ENCODE results near the gene ZNF516. TPM values are rescaled to one million over a fixed set of nuclear protein-coding genes. Genes with fewer than 3 reads are reported as not detected.

ZNF516 gene
- total RNA-seq, 2 donors from 2014 or later = 24.3 to 32.5 TPM

- DNase-seq (ENCODE audit: low spot score) = no peak
- intact Hi-C loops (cut with DNase I) = no loop called here
Observed at GRCh38 chr18:76414936-76415621, 80.0 kb downstream of the ZNF516 start.

GRCh38 chr18:76412818-76413565, 82.0 kb downstream of the ZNF516 start:
- no peak for DNase-seq (ENCODE audit: low spot score)
- intact Hi-C loops (cut with DNase I) = no loop called here

GRCh38 chr18:76412010-76412817, 82.8 kb downstream of the ZNF516 start:
- intact Hi-C loops (cut with DNase I) = no loop called here
- DNase-seq (ENCODE audit: low spot score) = no peak

GRCh38 chr18:76410660-76411417, 84.2 kb downstream of the ZNF516 start:
- intact Hi-C loops (cut with DNase I) = no loop called here
- no peak for DNase-seq (ENCODE audit: low spot score)

GRCh38 chr18:76410033-76410432, 85.0 kb downstream of the ZNF516 start:
- intact Hi-C loops (cut with DNase I) = no loop called here
- DNase-seq (ENCODE audit: low spot score) = no peak

- no peak for DNase-seq (ENCODE audit: low spot score)
- intact Hi-C loops (cut with DNase I) = loop anchor here in 1 of 2 donors (5.0 kb wide), 1 partner anchor 299 kb away; no protein-coding TSS in a partner anchor
Observed at GRCh38 chr18:76408480-76409067, 86.5 kb downstream of the ZNF516 start.

- intact Hi-C loops (cut with DNase I) = loop anchor here in 1 of 2 donors (5.0 kb wide), 1 partner anchor 300 kb away; no protein-coding TSS in a partner anchor
- DNase-seq (ENCODE audit: low spot score) = no peak
Observed at GRCh38 chr18:76407681-76408080, 87.4 kb downstream of the ZNF516 start.

- DNase-seq (ENCODE audit: low spot score) = no peak
- intact Hi-C loops (cut with DNase I) = loop anchor here in 1 of 2 donors (5.0 kb wide), 1 partner anchor 301 kb away; no protein-coding TSS in a partner anchor
Observed at GRCh38 chr18:76406791-76407190, 88.3 kb downstream of the ZNF516 start.

GRCh38 chr18:76405681-76406356, 89.2 kb downstream of the ZNF516 start:
- DNase-seq (ENCODE audit: low spot score) = peak; percentile 85
- intact Hi-C loops (cut with DNase I) = loop anchor here in 1 of 2 donors (5.0 kb wide), 1 partner anchor 301 kb away; no protein-coding TSS in a partner anchor

- intact Hi-C loops (cut with DNase I) = loop anchor here in 1 of 2 donors (5.0 kb wide), 1 partner anchor 302 kb away; no protein-coding TSS in a partner anchor
- no peak for DNase-seq (ENCODE audit: low spot score)
Observed at GRCh38 chr18:76405280-76405679, 89.8 kb downstream of the ZNF516 start.

- DNase-seq (ENCODE audit: low spot score) = no peak
- intact Hi-C loops (cut with DNase I) = no loop called here
Observed at GRCh38 chr18:76404345-76404831, 90.7 kb downstream of the ZNF516 start.

GRCh38 chr18:76402026-76402990, 92.7 kb downstream of the ZNF516 start:
- DNase-seq (ENCODE audit: low spot score) = no peak
- intact Hi-C loops (cut with DNase I) = no loop called here

GRCh38 chr18:76401498-76401897, 93.5 kb downstream of the ZNF516 start:
- intact Hi-C loops (cut with DNase I) = no loop called here
- DNase-seq (ENCODE audit: low spot score) = no peak

- DNase-seq (ENCODE audit: low spot score) = no peak
- intact Hi-C loops (cut with DNase I) = loop anchor here in 1 of 2 donors (5.0 kb wide), 2 partner anchors 287 to 307 kb away; no protein-coding TSS in a partner anchor
Observed at GRCh38 chr18:76399613-76400391, 95.2 kb downstream of the ZNF516 start.

- intact Hi-C loops (cut with DNase I) = loop anchor here in 1 of 2 donors (5.0 kb wide), 2 partner anchors 288 to 308 kb away; no protein-coding TSS in a partner anchor
Observed at GRCh38 chr18:76398896-76399612, 96.0 kb downstream of the ZNF516 start.

More at GRCh38 chr18:76398896-76399612, 96.0 kb downstream of the ZNF516 start:
- DNase-seq (ENCODE audit: low spot score) = peak; percentile 94
